WTC11 (cell line): ENCODE measurements around the gene ZNF770. TPM values are rescaled to one million over a fixed set of nuclear protein-coding genes. Genes with fewer than 3 reads are reported as not detected.

Experiments used
- ATAC-seq: fragments of 200-7000 bp; cut with Tn5 transposase; 2 replicates; pipeline ENCODE4 v1.10.0; 2021; ENCODE audit warnings: mild to moderate bottlenecking, moderate library complexity
- CTCF ChIA-PET: fragments of 300-600 bp; sonication (Branson Sonifier 250); formaldehyde crosslinking; loops from one replicate; lab custom pipeline; 2021; ENCODE audit warnings: antibody characterized with exemption; lab: Charles Lee
- POLR2A ChIA-PET: fragments of 350-600 bp; sonication (Branson Sonifier 250); formaldehyde crosslinking; loops from one replicate; lab custom pipeline; 2021; ENCODE audit warnings: antibody characterized with exemption; lab: Charles Lee
- DNase-seq: peaks from one replicate; pipeline ENCODE4 v3.0.0; 2021; ENCODE audit warnings: low spot score
- H3K27ac Mint-ChIP-seq: 2 replicates; pipeline ENCODE4 v1.8.0; 2021; ENCODE audit warnings: mixed read lengths
- H3K27me3 Mint-ChIP-seq: 2 replicates; pipeline ENCODE4 v1.8.0; 2021; ENCODE audit warnings: low read depth, mild to moderate bottlenecking, moderate library complexity, mixed read lengths
- H3K36me3 Mint-ChIP-seq: 2 replicates; pipeline ENCODE4 v1.8.0; 2021; ENCODE audit warnings: mixed read lengths
- H3K4me1 Mint-ChIP-seq: 2 replicates; pipeline ENCODE4 v1.8.0; 2022; ENCODE audit warnings: mixed read lengths
- H3K4me3 Mint-ChIP-seq: 2 replicates; pipeline ENCODE4 v1.8.0; 2021; ENCODE audit warnings: mild to moderate bottlenecking, moderate library complexity, mixed read lengths
- H3K9me3 Mint-ChIP-seq: 2 replicates; pipeline ENCODE4 v1.8.0; 2021; ENCODE audit warnings: mixed read lengths
- ESRRA ChIP-seq: sonication (generic); formaldehyde crosslinking; IDR thresholded peaks from 2 replicates; pipeline ENCODE4 v1.8.1; 2022; ENCODE audit warnings: mild to moderate bottlenecking, missing genetic modification reagents, borderline replicate concordance
- ETV6 ChIP-seq: sonication (generic); formaldehyde crosslinking; IDR thresholded peaks from 2 replicates; pipeline ENCODE4 v1.8.1; 2022; ENCODE audit warnings: mild to moderate bottlenecking, missing genetic modification reagents
- IRF2 ChIP-seq: sonication (generic); formaldehyde crosslinking; IDR thresholded peaks from 2 replicates; pipeline ENCODE4 v1.8.0; 2022; ENCODE audit warnings: low read depth, missing genetic modification reagents, borderline replicate concordance
- MXD4 ChIP-seq: fragments of 250-450 bp; sonication (Bioruptor Pico); IDR thresholded peaks from 2 replicates; pipeline ENCODE4 v1.8.0; 2021; ENCODE audit warnings: mild to moderate bottlenecking, moderate library complexity, borderline replicate concordance
- PRRX2 ChIP-seq: fragments of 250-450 bp; sonication (Bioruptor Pico); IDR thresholded peaks from 2 replicates; pipeline ENCODE4 v1.8.0; 2021; ENCODE audit warnings: mild to moderate bottlenecking
- SMAD3 ChIP-seq: sonication (generic); formaldehyde crosslinking; IDR thresholded peaks from 2 replicates; pipeline ENCODE4 v1.8.0; 2022; ENCODE audit warnings: missing genetic modification reagents, mild to moderate bottlenecking, borderline replicate concordance
- SP1 ChIP-seq: sonication (generic); formaldehyde crosslinking; conservative IDR thresholded peaks from 2 replicates; pipeline ENCODE4 v1.8.1; 2022; ENCODE audit warnings: missing genetic modification reagents
- TCF7 ChIP-seq: sonication (generic); formaldehyde crosslinking; IDR thresholded peaks from 2 replicates; pipeline ENCODE4 v1.8.0; 2022; ENCODE audit warnings: mild to moderate bottlenecking, low read depth, missing genetic modification reagents, moderate library complexity
- TEAD4 ChIP-seq: sonication (generic); formaldehyde crosslinking; IDR thresholded peaks from 2 replicates; pipeline ENCODE4 v1.8.0; 2022; ENCODE audit warnings: mild to moderate bottlenecking, missing genetic modification reagents
- TP53 ChIP-seq: sonication (generic); formaldehyde crosslinking; IDR thresholded peaks from 2 replicates; pipeline ENCODE4 v1.8.1; 2023; ENCODE audit warnings: mild to moderate bottlenecking, missing genetic modification reagents
- ZNF317 ChIP-seq: sonication (generic); formaldehyde crosslinking; IDR thresholded peaks from 2 replicates; pipeline ENCODE4 v1.8.1; 2023; ENCODE audit warnings: low read depth, mild to moderate bottlenecking, moderate library complexity, missing genetic modification reagents, borderline replicate concordance
- ZNF396 ChIP-seq: fragments of 250-450 bp; sonication (Bioruptor Pico); IDR thresholded peaks from 2 replicates; pipeline ENCODE4 v1.8.0; 2021; ENCODE audit warnings: mild to moderate bottlenecking, moderate library complexity, borderline replicate concordance
- total RNA-seq: library from RNA; stranded (reverse); gene quantifications from 3 replicates; pipeline ENCODE4 v1.2.3, GENCODE V29; 2021
- TF ChIP-seq, protein P1 (sequence below): fragments of 250-450 bp; sonication (Bioruptor Pico); conservative IDR thresholded peaks from 2 replicates; pipeline ENCODE4 v1.9.0; 2021; ENCODE audit warnings: mild to moderate bottlenecking
- TF ChIP-seq, protein P2 (sequence below): fragments of 250-450 bp; sonication (Bioruptor Pico); IDR thresholded peaks from 2 replicates; pipeline ENCODE4 v1.9.0; 2021; ENCODE audit warnings: mild to moderate bottlenecking
- TF ChIP-seq, protein P3 (sequence below): sonication (generic); formaldehyde crosslinking; IDR thresholded peaks from 2 replicates; pipeline ENCODE4 v1.8.0; 2022; ENCODE audit warnings: mild to moderate bottlenecking, missing genetic modification reagents
- TF ChIP-seq, protein P4 (sequence below): fragments of 250-450 bp; sonication (Bioruptor Pico); IDR thresholded peaks from 2 replicates; pipeline ENCODE4 v1.9.0; 2021; ENCODE audit warnings: mild to moderate bottlenecking
- TF ChIP-seq, protein P5 (sequence below): sonication (generic); formaldehyde crosslinking; IDR thresholded peaks from 2 replicates; pipeline ENCODE4 v1.8.1; 2023; ENCODE audit warnings: mild to moderate bottlenecking, missing genetic modification reagents
- TF ChIP-seq, protein P6 (sequence below): sonication (generic); formaldehyde crosslinking; IDR thresholded peaks from 2 replicates; pipeline ENCODE4 v1.8.1; 2022; ENCODE audit warnings: low read depth, mild to moderate bottlenecking, moderate library complexity, missing genetic modification reagents, borderline replicate concordance
- TF ChIP-seq, protein P7 (sequence below): sonication (generic); formaldehyde crosslinking; IDR thresholded peaks from 2 replicates; pipeline ENCODE4 v1.8.0; 2023; ENCODE audit warnings: missing genetic modification reagents
- TF ChIP-seq, protein P8 (sequence below): sonication (generic); formaldehyde crosslinking; IDR thresholded peaks from 2 replicates; pipeline ENCODE4 v1.8.1; 2023; ENCODE audit warnings: mild to moderate bottlenecking, missing genetic modification reagents, borderline replicate concordance

ZNF770 gene
- total RNA-seq, 1 experiment from 2014 or later, result 142 TPM

DNA sequence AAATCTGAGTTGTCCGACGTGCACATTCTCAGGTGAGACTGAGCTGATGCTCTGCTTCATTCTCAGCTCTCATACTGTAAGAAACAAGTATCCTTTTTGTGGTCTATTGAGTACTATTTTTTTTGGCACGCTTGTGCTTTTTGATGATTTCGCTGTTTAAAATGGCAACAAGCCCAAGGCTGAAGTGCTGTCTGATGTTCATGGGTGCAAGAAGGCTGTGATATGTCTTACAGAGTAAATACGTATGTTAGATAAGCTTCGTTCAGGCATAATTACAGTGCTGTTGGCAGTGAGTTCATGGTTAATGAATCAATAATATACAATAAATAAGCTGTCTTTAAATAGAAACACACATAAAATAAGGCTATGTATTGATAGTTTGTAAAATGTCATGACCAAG lies 45.7 kb downstream of the ZNF770 start (continued):
- TF ChIP-seq, protein P1, sequence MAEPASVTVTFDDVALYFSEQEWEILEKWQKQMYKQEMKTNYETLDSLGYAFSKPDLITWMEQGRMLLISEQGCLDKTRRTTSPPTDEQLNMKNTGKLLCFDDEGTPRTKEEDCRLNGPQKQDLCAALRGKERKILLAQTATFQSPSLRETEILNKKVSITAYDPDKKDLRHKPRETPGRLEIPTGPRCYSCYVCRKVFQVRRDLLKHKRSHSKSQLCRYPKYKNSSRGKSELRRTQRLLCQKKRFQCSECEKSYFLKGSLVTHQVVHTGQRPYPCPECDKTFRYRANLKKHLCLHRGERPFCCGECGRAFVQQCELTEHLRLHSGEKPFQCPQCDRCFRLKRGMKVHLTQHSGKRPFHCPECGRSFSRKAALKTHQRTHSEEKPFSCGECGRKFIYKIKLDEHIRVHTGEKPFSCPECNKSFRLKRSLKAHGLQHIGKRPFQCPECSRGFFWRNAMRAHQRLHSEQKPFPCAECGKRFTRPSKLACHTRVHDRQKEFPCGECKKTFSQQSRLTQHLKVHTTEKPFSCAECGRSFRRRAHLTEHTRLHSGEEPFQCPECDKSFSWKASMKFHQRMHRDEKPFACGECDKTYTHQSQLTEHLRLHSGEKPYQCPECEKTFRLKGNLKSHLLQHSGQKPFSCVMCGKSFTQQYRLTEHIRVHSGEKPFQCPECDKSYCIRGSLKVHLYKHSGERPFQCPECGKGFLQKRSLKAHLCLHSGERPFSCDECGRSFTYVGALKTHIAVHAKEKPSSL (CRISPR knock-in tag), result no peak
- TF ChIP-seq, protein P2, sequence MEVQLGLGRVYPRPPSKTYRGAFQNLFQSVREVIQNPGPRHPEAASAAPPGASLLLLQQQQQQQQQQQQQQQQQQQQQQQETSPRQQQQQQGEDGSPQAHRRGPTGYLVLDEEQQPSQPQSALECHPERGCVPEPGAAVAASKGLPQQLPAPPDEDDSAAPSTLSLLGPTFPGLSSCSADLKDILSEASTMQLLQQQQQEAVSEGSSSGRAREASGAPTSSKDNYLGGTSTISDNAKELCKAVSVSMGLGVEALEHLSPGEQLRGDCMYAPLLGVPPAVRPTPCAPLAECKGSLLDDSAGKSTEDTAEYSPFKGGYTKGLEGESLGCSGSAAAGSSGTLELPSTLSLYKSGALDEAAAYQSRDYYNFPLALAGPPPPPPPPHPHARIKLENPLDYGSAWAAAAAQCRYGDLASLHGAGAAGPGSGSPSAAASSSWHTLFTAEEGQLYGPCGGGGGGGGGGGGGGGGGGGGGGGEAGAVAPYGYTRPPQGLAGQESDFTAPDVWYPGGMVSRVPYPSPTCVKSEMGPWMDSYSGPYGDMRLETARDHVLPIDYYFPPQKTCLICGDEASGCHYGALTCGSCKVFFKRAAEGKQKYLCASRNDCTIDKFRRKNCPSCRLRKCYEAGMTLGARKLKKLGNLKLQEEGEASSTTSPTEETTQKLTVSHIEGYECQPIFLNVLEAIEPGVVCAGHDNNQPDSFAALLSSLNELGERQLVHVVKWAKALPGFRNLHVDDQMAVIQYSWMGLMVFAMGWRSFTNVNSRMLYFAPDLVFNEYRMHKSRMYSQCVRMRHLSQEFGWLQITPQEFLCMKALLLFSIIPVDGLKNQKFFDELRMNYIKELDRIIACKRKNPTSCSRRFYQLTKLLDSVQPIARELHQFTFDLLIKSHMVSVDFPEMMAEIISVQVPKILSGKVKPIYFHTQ (CRISPR knock-in tag), result no peak
- TF ChIP-seq SP1 (CRISPR knock-in tag), result no peak

DNA sequence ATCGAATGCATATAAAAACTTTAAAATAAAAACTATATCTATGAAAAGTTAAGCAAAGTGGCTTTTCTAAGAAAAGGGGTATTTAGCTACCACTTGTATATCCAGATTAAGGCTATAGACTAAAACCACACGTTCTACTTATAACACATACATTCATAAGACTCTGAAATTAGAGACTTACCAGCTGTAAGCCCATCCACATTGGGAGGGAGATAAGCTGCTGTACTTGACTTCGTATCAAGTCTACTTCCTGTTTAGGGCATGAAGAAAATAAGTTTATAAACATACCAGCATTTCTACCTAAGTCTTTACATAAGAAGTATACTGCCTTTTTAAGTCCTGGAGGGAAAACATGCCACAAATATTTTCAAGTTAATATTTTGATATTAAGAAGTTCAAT lies 46.3 kb downstream of the ZNF770 start:
- no peak for TF ChIP-seq TCF7
- no peak for TF ChIP-seq TP53 (CRISPR knock-in tag)
- TF ChIP-seq TEAD4 (CRISPR knock-in tag), result no peak
- no peak for TF ChIP-seq ETV6 (CRISPR knock-in tag)
- TF ChIP-seq, protein P3, sequence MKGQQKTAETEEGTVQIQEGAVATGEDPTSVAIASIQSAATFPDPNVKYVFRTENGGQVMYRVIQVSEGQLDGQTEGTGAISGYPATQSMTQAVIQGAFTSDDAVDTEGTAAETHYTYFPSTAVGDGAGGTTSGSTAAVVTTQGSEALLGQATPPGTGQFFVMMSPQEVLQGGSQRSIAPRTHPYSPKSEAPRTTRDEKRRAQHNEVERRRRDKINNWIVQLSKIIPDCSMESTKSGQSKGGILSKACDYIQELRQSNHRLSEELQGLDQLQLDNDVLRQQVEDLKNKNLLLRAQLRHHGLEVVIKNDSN (CRISPR knock-in tag), result no peak
- no peak for TF ChIP-seq ESRRA (CRISPR knock-in tag)
- TF ChIP-seq, protein P4, sequence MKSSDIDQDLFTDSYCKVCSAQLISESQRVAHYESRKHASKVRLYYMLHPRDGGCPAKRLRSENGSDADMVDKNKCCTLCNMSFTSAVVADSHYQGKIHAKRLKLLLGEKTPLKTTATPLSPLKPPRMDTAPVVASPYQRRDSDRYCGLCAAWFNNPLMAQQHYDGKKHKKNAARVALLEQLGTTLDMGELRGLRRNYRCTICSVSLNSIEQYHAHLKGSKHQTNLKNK (CRISPR knock-in tag), result no peak
- no peak for TF ChIP-seq PRRX2 (CRISPR knock-in tag)
- no peak for TF ChIP-seq ZNF396 (CRISPR knock-in tag)
- TF ChIP-seq, protein P5, sequence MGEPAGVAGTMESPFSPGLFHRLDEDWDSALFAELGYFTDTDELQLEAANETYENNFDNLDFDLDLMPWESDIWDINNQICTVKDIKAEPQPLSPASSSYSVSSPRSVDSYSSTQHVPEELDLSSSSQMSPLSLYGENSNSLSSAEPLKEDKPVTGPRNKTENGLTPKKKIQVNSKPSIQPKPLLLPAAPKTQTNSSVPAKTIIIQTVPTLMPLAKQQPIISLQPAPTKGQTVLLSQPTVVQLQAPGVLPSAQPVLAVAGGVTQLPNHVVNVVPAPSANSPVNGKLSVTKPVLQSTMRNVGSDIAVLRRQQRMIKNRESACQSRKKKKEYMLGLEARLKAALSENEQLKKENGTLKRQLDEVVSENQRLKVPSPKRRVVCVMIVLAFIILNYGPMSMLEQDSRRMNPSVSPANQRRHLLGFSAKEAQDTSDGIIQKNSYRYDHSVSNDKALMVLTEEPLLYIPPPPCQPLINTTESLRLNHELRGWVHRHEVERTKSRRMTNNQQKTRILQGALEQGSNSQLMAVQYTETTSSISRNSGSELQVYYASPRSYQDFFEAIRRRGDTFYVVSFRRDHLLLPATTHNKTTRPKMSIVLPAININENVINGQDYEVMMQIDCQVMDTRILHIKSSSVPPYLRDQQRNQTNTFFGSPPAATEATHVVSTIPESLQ, result no peak
- TF ChIP-seq, protein P6, sequence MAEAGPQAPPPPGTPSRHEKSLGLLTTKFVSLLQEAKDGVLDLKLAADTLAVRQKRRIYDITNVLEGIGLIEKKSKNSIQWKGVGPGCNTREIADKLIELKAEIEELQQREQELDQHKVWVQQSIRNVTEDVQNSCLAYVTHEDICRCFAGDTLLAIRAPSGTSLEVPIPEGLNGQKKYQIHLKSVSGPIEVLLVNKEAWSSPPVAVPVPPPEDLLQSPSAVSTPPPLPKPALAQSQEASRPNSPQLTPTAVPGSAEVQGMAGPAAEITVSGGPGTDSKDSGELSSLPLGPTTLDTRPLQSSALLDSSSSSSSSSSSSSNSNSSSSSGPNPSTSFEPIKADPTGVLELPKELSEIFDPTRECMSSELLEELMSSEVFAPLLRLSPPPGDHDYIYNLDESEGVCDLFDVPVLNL, result no peak
- no peak for TF ChIP-seq ZNF317 (CRISPR knock-in tag)
- TF ChIP-seq, protein P7, sequence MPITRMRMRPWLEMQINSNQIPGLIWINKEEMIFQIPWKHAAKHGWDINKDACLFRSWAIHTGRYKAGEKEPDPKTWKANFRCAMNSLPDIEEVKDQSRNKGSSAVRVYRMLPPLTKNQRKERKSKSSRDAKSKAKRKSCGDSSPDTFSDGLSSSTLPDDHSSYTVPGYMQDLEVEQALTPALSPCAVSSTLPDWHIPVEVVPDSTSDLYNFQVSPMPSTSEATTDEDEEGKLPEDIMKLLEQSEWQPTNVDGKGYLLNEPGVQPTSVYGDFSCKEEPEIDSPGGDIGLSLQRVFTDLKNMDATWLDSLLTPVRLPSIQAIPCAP (CRISPR knock-in tag), result no peak
- no peak for TF ChIP-seq IRF2 (CRISPR knock-in tag)
- no peak for TF ChIP-seq MXD4
- TF ChIP-seq SMAD3, result no peak
- TF ChIP-seq, protein P8, sequence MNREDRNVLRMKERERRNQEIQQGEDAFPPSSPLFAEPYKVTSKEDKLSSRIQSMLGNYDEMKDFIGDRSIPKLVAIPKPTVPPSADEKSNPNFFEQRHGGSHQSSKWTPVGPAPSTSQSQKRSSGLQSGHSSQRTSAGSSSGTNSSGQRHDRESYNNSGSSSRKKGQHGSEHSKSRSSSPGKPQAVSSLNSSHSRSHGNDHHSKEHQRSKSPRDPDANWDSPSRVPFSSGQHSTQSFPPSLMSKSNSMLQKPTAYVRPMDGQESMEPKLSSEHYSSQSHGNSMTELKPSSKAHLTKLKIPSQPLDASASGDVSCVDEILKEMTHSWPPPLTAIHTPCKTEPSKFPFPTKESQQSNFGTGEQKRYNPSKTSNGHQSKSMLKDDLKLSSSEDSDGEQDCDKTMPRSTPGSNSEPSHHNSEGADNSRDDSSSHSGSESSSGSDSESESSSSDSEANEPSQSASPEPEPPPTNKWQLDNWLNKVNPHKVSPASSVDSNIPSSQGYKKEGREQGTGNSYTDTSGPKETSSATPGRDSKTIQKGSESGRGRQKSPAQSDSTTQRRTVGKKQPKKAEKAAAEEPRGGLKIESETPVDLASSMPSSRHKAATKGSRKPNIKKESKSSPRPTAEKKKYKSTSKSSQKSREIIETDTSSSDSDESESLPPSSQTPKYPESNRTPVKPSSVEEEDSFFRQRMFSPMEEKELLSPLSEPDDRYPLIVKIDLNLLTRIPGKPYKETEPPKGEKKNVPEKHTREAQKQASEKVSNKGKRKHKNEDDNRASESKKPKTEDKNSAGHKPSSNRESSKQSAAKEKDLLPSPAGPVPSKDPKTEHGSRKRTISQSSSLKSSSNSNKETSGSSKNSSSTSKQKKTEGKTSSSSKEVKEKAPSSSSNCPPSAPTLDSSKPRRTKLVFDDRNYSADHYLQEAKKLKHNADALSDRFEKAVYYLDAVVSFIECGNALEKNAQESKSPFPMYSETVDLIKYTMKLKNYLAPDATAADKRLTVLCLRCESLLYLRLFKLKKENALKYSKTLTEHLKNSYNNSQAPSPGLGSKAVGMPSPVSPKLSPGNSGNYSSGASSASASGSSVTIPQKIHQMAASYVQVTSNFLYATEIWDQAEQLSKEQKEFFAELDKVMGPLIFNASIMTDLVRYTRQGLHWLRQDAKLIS (CRISPR knock-in tag), result no peak
- no peak overlapping the region for H3K4me3 Mint-ChIP-seq
- H3K27ac Mint-ChIP-seq, result no peak overlapping the region
- DNase-seq (no peak), ATAC-seq (no peak)
- ChIA-PET POLR2A (no interaction called here), CTCF (interaction anchor here (1.0 kb wide), 1 partner anchor 21 kb away, joined by 3 read pairs; no protein-coding TSS in a partner anchor)
- no peaks in the 10 kb centered on the region for H3K4me1 Mint-ChIP-seq
- H3K9me3 Mint-ChIP-seq, result no peaks in the 10 kb centered on the region
- H3K27me3 Mint-ChIP-seq, result no peaks in the 10 kb centered on the region
- peaks cover 48% of the 10 kb centered on the region for H3K36me3 Mint-ChIP-seq
